Prostate gland (tissue), 2 donors: ENCODE data around the gene OSBP2. TPM values are rescaled to one million over a fixed set of nuclear protein-coding genes. Genes with fewer than 3 reads are reported as not detected.
A peak's percentile ranks its signal among the peaks of the same experiment; 100 is the strongest.

ENCODE experiments used
- DNase-seq: peaks from one replicate; pipeline ENCODE4 v3.0.0-alpha.2; 2019; ENCODE audit warnings: low spot score
- H3K27ac ChIP-seq, 2 donors: fragments of 200-600 bp; sonication (generic); 2 replicates each; pipeline ENCODE4 v1.5.1; 2017 to 2019
- H3K27me3 ChIP-seq: fragments of 200-600 bp; sonication (generic); replicated peaks from 2 replicates; pipeline ENCODE4 v1.5.1; 2019; ENCODE audit not compliant: insufficient read depth
- H3K36me3 ChIP-seq, 2 donors: fragments of 200-600 bp; sonication (generic); 1 replicate in 1 of 2; 2 replicates in 1 of 2; pipeline versions ENCODE4 v1.5.1 to v1.8.1; 2017 to 2019
- H3K4me1 ChIP-seq: fragments of 200-600 bp; sonication (generic); replicated peaks from 2 replicates; pipeline ENCODE4 v1.5.1; 2019
- H3K4me3 ChIP-seq, 2 donors: fragments of 200-600 bp; sonication (generic); 2 replicates each; pipeline ENCODE4 v1.5.1; 2017 to 2019
- H3K9me3 ChIP-seq: fragments of 200-600 bp; sonication (generic); 2 replicates; pipeline ENCODE4 v1.5.1; 2017
- POLR2A ChIP-seq: fragments of 450-650 bp; IDR thresholded peaks from one replicate; pipeline ENCODE4 v1.6.1; 2016; ENCODE audit warnings: antibody characterized with exemption, mild to moderate bottlenecking
- POLR2AphosphoS5 ChIP-seq: sonication (generic); formaldehyde crosslinking; IDR thresholded peaks from one replicate; pipeline ENCODE4 v1.6.1; 2017; ENCODE audit warnings: antibody characterized with exemption
- WGBS: methylation state at CpG from one replicate; pipeline ENCODE4 v1.1.5; 2018; 5-methylcytosine and 5-hydroxymethylcytosine counted together
- intact Hi-C: fragments of 100-400 bp; cut with DNase I; formaldehyde crosslinking; loops from one replicate; pipeline ENCODE4 v1.14.2; 2022
- total RNA-seq, 2 donors: library from RNA; depleted of rRNA; stranded (reverse); fragments of >200 nt; gene quantifications; one replicate each; pipeline ENCODE4 v1.1.0, GENCODE V29; 2016
- TF ChIP-seq, protein P1 (sequence below), 4 experiments: fragments of 200-600 bp in 2 of 4; fragments of 450-650 bp in 2 of 4; sonication (generic) in 2 of 4; IDR thresholded peaks; 1 replicate in 3 of 4; 2 replicates in 1 of 4; pipeline ENCODE4 v1.5.1; 2016 to 2019; ENCODE audit warnings: antibody characterized with exemption in 4 of 4, mild to moderate bottlenecking in 2 of 4, moderate library complexity in 2 of 4

Gene OSBP2
- total RNA-seq, 2 donors from 2014 or later, result 4.5 to 16.2 TPM

- Histone ChIP-seq H3K27me3 (no peaks in the 10 kb centered on the region), H3K36me3 (no peaks in the 10 kb centered on the region), H3K9me3 (no peaks in the 10 kb centered on the region), H3K4me3 (no peak overlapping the region), H3K27ac (no peak overlapping the region), H3K4me1 (no peaks in the 10 kb centered on the region)
- no peak for DNase-seq
- TF ChIP-seq POLR2AphosphoS5, result no peak
- TF ChIP-seq, protein P1, sequence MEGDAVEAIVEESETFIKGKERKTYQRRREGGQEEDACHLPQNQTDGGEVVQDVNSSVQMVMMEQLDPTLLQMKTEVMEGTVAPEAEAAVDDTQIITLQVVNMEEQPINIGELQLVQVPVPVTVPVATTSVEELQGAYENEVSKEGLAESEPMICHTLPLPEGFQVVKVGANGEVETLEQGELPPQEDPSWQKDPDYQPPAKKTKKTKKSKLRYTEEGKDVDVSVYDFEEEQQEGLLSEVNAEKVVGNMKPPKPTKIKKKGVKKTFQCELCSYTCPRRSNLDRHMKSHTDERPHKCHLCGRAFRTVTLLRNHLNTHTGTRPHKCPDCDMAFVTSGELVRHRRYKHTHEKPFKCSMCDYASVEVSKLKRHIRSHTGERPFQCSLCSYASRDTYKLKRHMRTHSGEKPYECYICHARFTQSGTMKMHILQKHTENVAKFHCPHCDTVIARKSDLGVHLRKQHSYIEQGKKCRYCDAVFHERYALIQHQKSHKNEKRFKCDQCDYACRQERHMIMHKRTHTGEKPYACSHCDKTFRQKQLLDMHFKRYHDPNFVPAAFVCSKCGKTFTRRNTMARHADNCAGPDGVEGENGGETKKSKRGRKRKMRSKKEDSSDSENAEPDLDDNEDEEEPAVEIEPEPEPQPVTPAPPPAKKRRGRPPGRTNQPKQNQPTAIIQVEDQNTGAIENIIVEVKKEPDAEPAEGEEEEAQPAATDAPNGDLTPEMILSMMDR (IDR thresholded peaks at IDR 0.05), result no peak
- no peak for TF ChIP-seq POLR2A
- intact Hi-C loops, result no loop called here
- 86% methylated on average over 7 of the region's 7 CpGs for WGBS
These were observed 9.5 kb upstream of the OSBP2 start for GRCh38 chr22:30685178-30685577.

- WGBS, result 96% methylated on average over 4 of the region's 4 CpGs
- no peak for TF ChIP-seq POLR2AphosphoS5
- Histone ChIP-seq H3K36me3 (no peaks in the 10 kb centered on the region), H3K27ac (no peak overlapping the region), H3K4me1 (no peaks in the 10 kb centered on the region), H3K4me3 (no peak overlapping the region), H3K9me3 (no peaks in the 10 kb centered on the region), H3K27me3 (no peaks in the 10 kb centered on the region)
- intact Hi-C loops, result no loop called here
- no peak for DNase-seq
These were observed 7.3 kb upstream of the OSBP2 start for GRCh38 chr22:30687358-30687757.

DNA sequence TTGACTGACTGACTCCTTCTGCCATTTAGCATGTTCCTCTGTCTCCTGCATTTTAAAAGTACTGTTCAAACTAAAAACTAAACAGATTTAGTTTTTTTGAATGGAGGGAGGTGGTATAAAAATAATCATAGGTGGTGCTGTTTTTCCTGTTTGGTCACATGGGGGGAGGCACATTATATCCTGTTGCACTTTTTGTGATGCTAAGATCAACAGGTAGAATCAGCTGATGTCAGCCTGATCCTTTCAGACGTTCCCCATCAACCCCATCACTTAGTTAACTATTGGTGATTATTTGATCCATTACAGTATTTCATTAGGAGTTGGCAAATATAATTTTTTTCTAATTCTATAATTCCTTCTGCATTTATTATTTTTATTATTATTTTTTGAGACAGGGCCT is 5.1 kb upstream of the OSBP2 start:
- Histone ChIP-seq H3K4me3 (no peak overlapping the region), H3K27ac (no peak overlapping the region), H3K36me3 (no peaks in the 10 kb centered on the region), H3K4me1 (no peaks in the 10 kb centered on the region), H3K27me3 (no peaks in the 10 kb centered on the region), H3K9me3 (no peaks in the 10 kb centered on the region)
- DNase-seq, result no peak
- TF ChIP-seq, protein P1 (IDR thresholded peaks at IDR 0.05), result no peak
- TF ChIP-seq POLR2AphosphoS5, result no peak
- no peak for TF ChIP-seq POLR2A
- 43% methylated on average over 1 of the region's 1 CpG for WGBS
- intact Hi-C loops, result no loop called here

- Histone ChIP-seq H3K4me1 (no peaks in the 10 kb centered on the region), H3K27ac (no peak overlapping the region), H3K9me3 (no peaks in the 10 kb centered on the region), H3K4me3 (no peak overlapping the region), H3K36me3 (no peaks in the 10 kb centered on the region), H3K27me3 (no peaks in the 10 kb centered on the region)
- DNase-seq, result no peak
- intact Hi-C loops, result no loop called here
- TF ChIP-seq POLR2AphosphoS5 (no peak), POLR2A (no peak)
- TF ChIP-seq, protein P1 (IDR thresholded peaks at IDR 0.05), result no peak
- WGBS, result 88% methylated on average over 1 of the region's 1 CpG
These were observed 3.5 kb upstream of the OSBP2 start for GRCh38 chr22:30691204-30691603.

GRCh38 chr22:30694171-30694639 is 469 bp upstream of the OSBP2 start:
- intact Hi-C loops, result no loop called here
- DNase-seq, result peak; percentile 66

More at GRCh38 chr22:30694171-30694639, 469 bp upstream of the OSBP2 start:
- Histone ChIP-seq H3K27ac (peak overlapping the region; percentile 86 to 91), H3K4me3 (peak overlapping the region; percentile 46 to 54), H3K4me1 (no peaks in the 10 kb centered on the region), H3K27me3 (no peaks in the 10 kb centered on the region), H3K36me3 (no peaks in the 10 kb centered on the region), H3K9me3 (no peaks in the 10 kb centered on the region)
- TF ChIP-seq POLR2A (peak; percentile 12), POLR2AphosphoS5 (peak; percentile 50)
- TF ChIP-seq, protein P1 (IDR thresholded peaks at IDR 0.05), result peak in 1 of 4 experiments; percentile 20
- WGBS, result under 1% methylated on average over 24 of the region's 38 CpGs
